Natural killer cell (primary cell): ENCODE results near the gene PNCK. TPM values are rescaled to one million over a fixed set of nuclear protein-coding genes. Genes with fewer than 3 reads are reported as not detected.

ENCODE experiments used
- ATAC-seq, 3 donors: fragments of 150-1000 bp in 2 of 3; fragments of 200-7000 bp in 1 of 3; cut with Tn5 transposase; 1 replicate in 1 of 3; 2 replicates in 2 of 3; pipeline ENCODE4 v1.10.0; 2021; ENCODE audit warnings: mild to moderate bottlenecking in 2 of 3, moderate library complexity in 2 of 3
- DNase-seq, 2 donors: peaks; one replicate each; pipeline versions ENCODE4 v3.0.0 to v3.0.0-alpha.2; 2013 to 2021; ENCODE audit warnings: mixed read lengths in 1 of 2
- H3K27ac ChIP-seq: one replicate; pipeline ENCODE4 v1.5.1; 2013; ENCODE audit warnings: mild to moderate bottlenecking, low read length
- H3K27me3 ChIP-seq: one replicate; pipeline ENCODE4 v1.6.1; 2013; ENCODE audit warnings: low read length; ENCODE audit not compliant: control insufficient read depth, insufficient read depth
- H3K36me3 ChIP-seq: one replicate; pipeline ENCODE4 v1.6.1; 2013; ENCODE audit warnings: low read length; ENCODE audit not compliant: control insufficient read depth, insufficient read depth
- H3K4me1 ChIP-seq: one replicate; pipeline ENCODE4 v1.6.1; 2013; ENCODE audit warnings: low read length; ENCODE audit not compliant: control insufficient read depth, insufficient read depth
- H3K4me3 ChIP-seq: one replicate; pipeline ENCODE4 v1.5.1; 2013; ENCODE audit warnings: low read length
- H3K9me3 ChIP-seq: one replicate; pipeline ENCODE4 v1.6.1; 2013; ENCODE audit warnings: low read length; ENCODE audit not compliant: control insufficient read depth, insufficient read depth
- H3K27ac Mint-ChIP-seq, 2 donors: one replicate each; pipeline ENCODE4 v1.8.0; 2022; ENCODE audit warnings: mild to moderate bottlenecking in 2 of 2, mixed read lengths in 2 of 2, moderate library complexity in 1 of 2
- H3K27me3 Mint-ChIP-seq, 2 donors: one replicate each; pipeline ENCODE4 v1.8.0; 2022; ENCODE audit warnings: low read depth in 2 of 2, mixed read lengths in 2 of 2
- H3K36me3 Mint-ChIP-seq: one replicate; pipeline ENCODE4 v1.8.0; 2022; ENCODE audit warnings: mixed read lengths
- H3K4me1 Mint-ChIP-seq, 2 donors: one replicate each; pipeline ENCODE4 v1.8.0; 2022; ENCODE audit warnings: mixed read lengths in 2 of 2
- H3K4me3 Mint-ChIP-seq: one replicate; pipeline ENCODE4 v1.8.0; 2022; ENCODE audit warnings: mild to moderate bottlenecking, moderate library complexity, mixed read lengths
- H3K9me3 Mint-ChIP-seq, 2 donors: one replicate each; pipeline ENCODE4 v1.8.0; 2022; ENCODE audit warnings: mixed read lengths in 2 of 2
- WGBS: methylation state at CpG from one replicate; pipeline ENCODE4 v1.1.7; 2013; ENCODE audit warnings: missing lambda C conversion rate; ENCODE audit not compliant: insufficient coverage; 5-methylcytosine and 5-hydroxymethylcytosine counted together
- intact Hi-C: fragments of 100-400 bp; cut with micrococcal nuclease; formaldehyde crosslinking; loops from one replicate; pipeline ENCODE4 v1.14.2; 2022
- total RNA-seq, 4 donors: library from RNA; stranded (reverse); fragments of 120-200 nt in 1 of 4; gene quantifications; one replicate each; pipeline versions ENCODE4 v1.2.3 to v1.2.4, GENCODE V29; 2013 to 2022
- TF ChIP-seq, protein P1 (sequence below): fragments of 200-600 bp; IDR thresholded peaks from one replicate; pipeline ENCODE4 v1.8.0; 2022; ENCODE audit warnings: antibody characterized with exemption

PNCK gene
- total RNA-seq, 3 donors from 2014 or later (not counting 1 experiment from before 2014, with no cell fraction given): 0.66 to 1.1 (median 0.97) TPM

DNA sequence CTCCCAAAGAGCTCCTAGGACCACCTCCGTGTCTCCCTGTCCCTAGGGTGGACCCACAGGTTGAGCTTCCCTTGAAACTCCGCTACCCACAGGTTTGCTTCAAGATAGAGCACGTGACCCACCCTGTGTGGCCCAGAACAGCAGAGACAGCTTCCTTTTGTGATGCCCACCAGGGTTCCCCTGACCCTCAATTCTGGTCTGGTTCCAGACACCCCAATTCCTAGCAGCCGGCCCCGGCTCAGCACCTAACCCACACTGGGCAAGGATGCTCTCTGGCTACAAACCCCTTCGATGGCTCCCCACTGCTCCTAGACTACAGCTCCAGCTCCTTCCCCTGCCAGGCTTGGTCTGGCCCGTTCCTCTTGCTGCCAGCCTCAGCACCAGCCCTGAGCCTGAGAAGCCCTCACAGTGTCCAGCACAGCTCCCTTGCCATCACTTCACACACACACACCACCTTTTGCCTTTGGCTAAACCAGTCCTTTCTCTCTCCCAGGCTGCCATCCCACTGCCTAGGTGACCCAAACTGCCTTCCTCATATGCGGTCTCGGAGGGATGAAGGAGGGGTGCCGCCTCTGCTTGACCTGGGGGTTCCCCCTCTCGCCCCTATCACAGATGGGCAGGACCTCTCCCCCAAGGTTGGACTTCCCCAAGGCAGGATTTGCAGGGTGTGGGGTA is 6.2 kb downstream of the PNCK start:
- ATAC-seq (peak in 1 of 3 donors; percentile 32), DNase-seq (no peak)
- H3K27me3 ChIP-seq: no peaks in the 10 kb centered on the region
- no peak overlapping the region for H3K4me3 ChIP-seq
- intact Hi-C loops: loop anchor here (5.0 kb wide), 2 partner anchors 130 to 725 kb away; no protein-coding TSS in a partner anchor
- Mint-ChIP-seq H3K4me3 (peak overlapping the region; percentile 49), H3K4me1 (peaks cover 7 to 9% of the 10 kb centered on the region in 2 donors), H3K9me3 (no peaks in the 10 kb centered on the region), H3K27me3 (peaks cover 14 to 17% of the 10 kb centered on the region in 2 donors), H3K27ac (peak overlapping the region in 1 of 2 donors; percentile 29), H3K36me3 (no peaks in the 10 kb centered on the region)
- H3K4me1 ChIP-seq: peaks cover 8% of the 10 kb centered on the region
- no peak overlapping the region for H3K27ac ChIP-seq
- TF ChIP-seq, protein P1, sequence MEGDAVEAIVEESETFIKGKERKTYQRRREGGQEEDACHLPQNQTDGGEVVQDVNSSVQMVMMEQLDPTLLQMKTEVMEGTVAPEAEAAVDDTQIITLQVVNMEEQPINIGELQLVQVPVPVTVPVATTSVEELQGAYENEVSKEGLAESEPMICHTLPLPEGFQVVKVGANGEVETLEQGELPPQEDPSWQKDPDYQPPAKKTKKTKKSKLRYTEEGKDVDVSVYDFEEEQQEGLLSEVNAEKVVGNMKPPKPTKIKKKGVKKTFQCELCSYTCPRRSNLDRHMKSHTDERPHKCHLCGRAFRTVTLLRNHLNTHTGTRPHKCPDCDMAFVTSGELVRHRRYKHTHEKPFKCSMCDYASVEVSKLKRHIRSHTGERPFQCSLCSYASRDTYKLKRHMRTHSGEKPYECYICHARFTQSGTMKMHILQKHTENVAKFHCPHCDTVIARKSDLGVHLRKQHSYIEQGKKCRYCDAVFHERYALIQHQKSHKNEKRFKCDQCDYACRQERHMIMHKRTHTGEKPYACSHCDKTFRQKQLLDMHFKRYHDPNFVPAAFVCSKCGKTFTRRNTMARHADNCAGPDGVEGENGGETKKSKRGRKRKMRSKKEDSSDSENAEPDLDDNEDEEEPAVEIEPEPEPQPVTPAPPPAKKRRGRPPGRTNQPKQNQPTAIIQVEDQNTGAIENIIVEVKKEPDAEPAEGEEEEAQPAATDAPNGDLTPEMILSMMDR: no peak
- 80% methylated on average over 10 of the region's 11 CpGs for WGBS
- no peaks in the 10 kb centered on the region for H3K9me3 ChIP-seq
- H3K36me3 ChIP-seq: no peaks in the 10 kb centered on the region

- H3K27ac Mint-ChIP-seq: no peak overlapping the region
- H3K9me3 Mint-ChIP-seq: no peaks in the 10 kb centered on the region
Measured at GRCh38 chrX:153665726-153666306, 7.8 kb downstream of the PNCK start.

GRCh38 chrX:153662266-153662665 is 11.3 kb downstream of the PNCK start:
- H3K4me1 ChIP-seq: peaks cover 6% of the 10 kb centered on the region
- no peak overlapping the region for H3K4me3 Mint-ChIP-seq
- no peaks in the 10 kb centered on the region for H3K36me3 ChIP-seq
- intact Hi-C loops: loop anchor here (5.0 kb wide), 1 partner anchor 50 kb away; no protein-coding TSS in a partner anchor
- no peaks in the 10 kb centered on the region for H3K9me3 ChIP-seq
- ATAC-seq (no peak), DNase-seq (peak; percentile 39 to 78)
- WGBS: 1% methylated on average over 28 of the region's 31 CpGs
- H3K9me3 Mint-ChIP-seq: no peaks in the 10 kb centered on the region
- H3K36me3 Mint-ChIP-seq: no peaks in the 10 kb centered on the region
- H3K27ac ChIP-seq: no peak overlapping the region
- H3K27me3 Mint-ChIP-seq: peaks cover 21 to 35% of the 10 kb centered on the region in 2 donors
- no peak overlapping the region for H3K27ac Mint-ChIP-seq
- TF ChIP-seq, protein P1: no peak
- no peaks in the 10 kb centered on the region for H3K4me1 Mint-ChIP-seq
- no peaks in the 10 kb centered on the region for H3K27me3 ChIP-seq
- no peak overlapping the region for H3K4me3 ChIP-seq

More at GRCh38 chrX:153665726-153666306, 7.8 kb downstream of the PNCK start:
- no peak overlapping the region for H3K4me3 ChIP-seq
- 89% methylated on average over 8 of the region's 9 CpGs for WGBS
- H3K27me3 ChIP-seq: no peaks in the 10 kb centered on the region
- no peaks in the 10 kb centered on the region for H3K36me3 ChIP-seq
- intact Hi-C loops: loop anchor here (5.0 kb wide), 2 partner anchors 129 to 724 kb away; no protein-coding TSS in a partner anchor
- TF ChIP-seq, protein P1: no peak
- Mint-ChIP-seq H3K4me3 (no peak overlapping the region), H3K36me3 (no peaks in the 10 kb centered on the region), H3K27me3 (peaks cover 16 to 33% of the 10 kb centered on the region in 2 donors), H3K4me1 (peaks cover 7 to 9% of the 10 kb centered on the region in 2 donors)
- peaks cover 14% of the 10 kb centered on the region for H3K4me1 ChIP-seq
- no peak for DNase-seq
- no peak for ATAC-seq
- no peak overlapping the region for H3K27ac ChIP-seq
- no peaks in the 10 kb centered on the region for H3K9me3 ChIP-seq
